Neutrophil (primary cell): ENCODE data around the gene CCDC106.

Experiments
- H3K27ac ChIP-seq: fragments of 200-600 bp; sonication (generic); 2 replicates; pipeline ENCODE4 v1.5.1; 2016; ENCODE audit warnings: mild to moderate bottlenecking, moderate library complexity
- H3K27me3 ChIP-seq: fragments of 200-600 bp; sonication (generic); 2 replicates; pipeline ENCODE4 v1.6.0; 2016; ENCODE audit warnings: mild to moderate bottlenecking
- H3K36me3 ChIP-seq: fragments of 200-600 bp; sonication (generic); 2 replicates; pipeline ENCODE4 v1.5.1; 2017
- H3K4me1 ChIP-seq, 2 experiments: fragments of 200-600 bp in 1 of 2; sonication (generic) in 1 of 2; 1 replicate in 1 of 2; 2 replicates in 1 of 2; pipeline versions ENCODE4 v1.5.1 to v1.6.1; 2013 to 2016; ENCODE audit warnings: low read depth in 1 of 2, low read length in 1 of 2, mild to moderate bottlenecking in 1 of 2, moderate library complexity in 1 of 2; ENCODE audit not compliant: control insufficient read depth in 1 of 2, insufficient read depth in 1 of 2
- H3K4me3 ChIP-seq, 2 experiments: fragments of 200-600 bp in 1 of 2; sonication (generic) in 1 of 2; 1 replicate in 1 of 2; 2 replicates in 1 of 2; pipeline ENCODE4 v1.5.1; 2013 to 2016; ENCODE audit warnings: low read depth in 1 of 2, low read length in 1 of 2, mild to moderate bottlenecking in 1 of 2, moderate library complexity in 1 of 2
- H3K9me3 ChIP-seq: fragments of 200-600 bp; sonication (generic); 2 replicates; pipeline ENCODE4 v1.5.1; 2016
- CTCF ChIP-seq: fragments of 200-600 bp; sonication (generic); IDR thresholded peaks from 2 replicates; pipeline ENCODE4 v1.5.1; 2016; ENCODE audit warnings: antibody characterized with exemption

Gene CCDC106

DNA sequence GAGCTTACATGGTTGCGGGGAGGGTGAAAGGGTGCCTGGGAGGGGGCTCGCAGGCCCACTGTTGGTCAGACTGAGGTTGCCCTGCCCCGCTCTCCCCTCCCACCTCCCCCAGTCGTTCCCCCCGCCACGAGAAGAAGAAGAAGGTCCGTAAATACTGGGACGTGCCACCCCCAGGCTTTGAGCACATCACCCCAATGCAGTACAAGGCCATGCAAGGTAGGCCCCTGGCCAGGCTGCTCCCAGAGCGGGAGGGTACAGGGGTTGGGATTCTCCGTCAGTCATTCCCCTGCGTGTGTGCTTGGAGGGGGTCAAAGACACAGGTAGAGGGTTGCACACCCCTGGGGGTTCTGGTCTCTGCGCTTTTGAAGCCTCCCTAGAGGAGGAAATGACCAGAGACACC, 12.4 kb downstream of the CCDC106 start:
- Histone ChIP-seq H3K4me3 (no peak overlapping the region), H3K4me1 (peaks cover 25 to 30% of the 10 kb centered on the region in 2 experiments), H3K9me3 (no peaks in the 10 kb centered on the region), H3K27ac (no peak overlapping the region), H3K27me3 (no peaks in the 10 kb centered on the region), H3K36me3 (peaks cover 74% of the 10 kb centered on the region)
- TF ChIP-seq CTCF, result no peak

DNA sequence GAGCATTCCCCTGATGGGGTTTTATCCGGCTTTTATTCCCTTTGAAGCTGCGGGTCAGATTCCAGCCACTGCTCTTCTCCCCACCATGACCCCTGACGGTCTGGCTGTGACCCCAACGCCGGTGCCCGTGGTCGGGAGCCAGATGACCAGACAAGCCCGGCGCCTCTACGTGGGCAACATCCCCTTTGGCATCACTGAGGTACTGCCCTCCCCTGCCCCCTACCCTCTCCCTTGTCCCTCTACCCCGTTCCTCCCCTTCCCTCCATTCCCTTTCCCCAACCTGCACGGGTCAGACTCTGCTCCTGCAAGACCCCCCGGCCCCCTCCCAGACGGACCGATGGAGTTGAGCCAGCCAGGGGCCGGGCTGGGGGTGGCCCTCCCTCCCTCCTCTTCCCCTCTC, 13.0 kb downstream of the CCDC106 start:
- no peak overlapping the region for H3K27ac ChIP-seq
- no peaks in the 10 kb centered on the region for H3K27me3 ChIP-seq
- no peaks in the 10 kb centered on the region for H3K9me3 ChIP-seq
- H3K36me3 ChIP-seq, result peaks cover 80% of the 10 kb centered on the region
- TF ChIP-seq CTCF, result no peak
- no peak overlapping the region for H3K4me3 ChIP-seq
- peaks cover 19 to 24% of the 10 kb centered on the region in 2 experiments for H3K4me1 ChIP-seq

DNA sequence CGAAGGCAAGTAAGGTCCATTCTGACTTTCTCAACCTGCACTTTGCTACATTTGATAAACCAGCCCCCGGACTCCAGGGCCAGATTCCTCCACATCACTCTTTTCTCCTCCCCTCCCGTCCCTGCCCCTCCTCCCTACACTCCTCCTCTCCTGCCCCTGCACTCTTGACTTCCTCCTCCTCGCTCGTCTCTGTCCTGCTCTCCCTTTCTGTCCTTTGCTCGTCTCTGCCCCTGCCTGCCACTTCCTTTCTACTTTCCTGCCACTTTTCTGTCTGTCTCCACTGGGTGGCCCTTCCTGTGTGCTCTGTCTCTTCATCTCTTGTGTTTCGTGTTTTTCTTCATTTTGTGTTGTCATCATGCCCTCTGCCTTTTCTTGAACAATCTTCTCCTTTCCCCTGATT, 13.8 kb downstream of the CCDC106 start:
- H3K4me1 ChIP-seq, result peaks cover 10 to 16% of the 10 kb centered on the region in 2 experiments
- no peaks in the 10 kb centered on the region for H3K27me3 ChIP-seq
- H3K9me3 ChIP-seq, result no peaks in the 10 kb centered on the region
- no peak overlapping the region for H3K4me3 ChIP-seq
- no peak for TF ChIP-seq CTCF
- peaks cover 88% of the 10 kb centered on the region for H3K36me3 ChIP-seq
- H3K27ac ChIP-seq, result no peak overlapping the region

- Histone ChIP-seq H3K27ac (no peak overlapping the region), H3K36me3 (peaks cover 99% of the 10 kb centered on the region), H3K9me3 (no peaks in the 10 kb centered on the region), H3K27me3 (no peaks in the 10 kb centered on the region), H3K4me3 (no peak overlapping the region), H3K4me1 (no peaks in the 10 kb centered on the region)
- no peak for TF ChIP-seq CTCF
These were observed 16.0 kb downstream of the CCDC106 start for GRCh38 chr19:55663846-55664536.

DNA sequence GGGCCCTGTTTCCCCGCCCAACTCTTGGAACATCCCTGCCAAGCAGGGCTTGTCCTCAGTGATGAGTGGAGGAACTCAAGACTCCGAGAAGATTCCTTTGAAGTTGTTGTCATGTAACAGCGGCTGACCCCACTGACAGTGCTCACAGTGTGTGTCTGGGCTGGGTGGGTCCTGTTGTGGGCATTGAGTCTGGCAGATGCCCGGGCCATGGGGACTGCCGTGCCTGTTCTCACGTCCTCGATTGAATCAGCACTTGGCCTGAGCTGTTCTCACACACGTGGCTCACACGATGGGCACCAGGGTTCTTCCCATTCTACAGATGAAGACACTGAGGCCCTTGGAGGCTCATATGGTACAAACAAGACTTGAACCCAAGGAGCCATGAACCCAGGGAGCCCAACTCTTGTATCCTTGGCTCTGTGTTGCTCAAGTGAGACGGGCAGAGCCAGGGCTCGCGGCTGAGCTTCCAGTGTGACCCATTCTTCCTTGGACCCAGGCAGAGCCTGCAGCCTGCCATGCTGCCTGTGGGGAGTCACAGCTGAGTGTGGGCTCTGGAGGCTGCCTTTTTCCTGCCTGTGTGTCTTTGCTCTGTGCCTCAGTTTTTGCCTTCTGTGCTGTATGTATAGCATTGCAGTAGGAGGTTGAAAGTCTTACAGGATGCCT, 18.5 kb downstream of the CCDC106 start:
- Histone ChIP-seq H3K27me3 (no peaks in the 10 kb centered on the region), H3K27ac (no peak overlapping the region), H3K4me1 (no peaks in the 10 kb centered on the region), H3K9me3 (no peaks in the 10 kb centered on the region), H3K36me3 (peaks cover 100% of the 10 kb centered on the region), H3K4me3 (no peak overlapping the region)
- TF ChIP-seq CTCF, result no peak
